NCI-H345 treated with DMSO at 0.1 percent for 48 hours (cell line): ENCODE results near the gene RIT2.

Source experiments
- DNase-seq: peaks from one replicate; lab custom pipeline; 2025; ENCODE audit not compliant: unreplicated experiment; lab: John Stamatoyannopoulos, UW

The RIT2 gene

GRCh38 chr18:43092539-43092938 is 22.9 kb downstream of the RIT2 start:
- DNase-seq = no peak

GRCh38 chr18:43081396-43081795 is 34.1 kb downstream of the RIT2 start:
- DNase-seq = no peak

DNA sequence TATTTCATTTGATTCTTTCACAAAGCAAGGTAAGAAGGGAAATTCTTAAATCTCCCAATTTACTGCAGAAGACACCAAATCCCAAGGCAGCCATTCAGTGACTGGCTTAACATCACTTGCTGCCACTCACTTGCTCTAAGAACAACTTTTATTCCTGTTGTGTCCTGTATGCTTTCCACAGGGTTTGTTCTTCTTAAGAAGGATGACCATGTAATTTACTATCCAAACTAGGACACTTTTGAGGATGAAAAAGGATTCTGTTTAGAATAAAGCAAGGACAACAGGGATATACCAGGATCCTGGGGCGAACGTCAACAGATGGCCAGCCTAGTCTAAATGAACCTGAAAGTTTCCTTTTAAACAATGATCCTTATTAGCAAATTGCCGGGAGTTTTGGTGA is 34.8 kb downstream of the RIT2 start:
- DNase-seq = no peak

- DNase-seq = no peak
Measured at GRCh38 chr18:43079422-43079821, 36.1 kb downstream of the RIT2 start.

DNA sequence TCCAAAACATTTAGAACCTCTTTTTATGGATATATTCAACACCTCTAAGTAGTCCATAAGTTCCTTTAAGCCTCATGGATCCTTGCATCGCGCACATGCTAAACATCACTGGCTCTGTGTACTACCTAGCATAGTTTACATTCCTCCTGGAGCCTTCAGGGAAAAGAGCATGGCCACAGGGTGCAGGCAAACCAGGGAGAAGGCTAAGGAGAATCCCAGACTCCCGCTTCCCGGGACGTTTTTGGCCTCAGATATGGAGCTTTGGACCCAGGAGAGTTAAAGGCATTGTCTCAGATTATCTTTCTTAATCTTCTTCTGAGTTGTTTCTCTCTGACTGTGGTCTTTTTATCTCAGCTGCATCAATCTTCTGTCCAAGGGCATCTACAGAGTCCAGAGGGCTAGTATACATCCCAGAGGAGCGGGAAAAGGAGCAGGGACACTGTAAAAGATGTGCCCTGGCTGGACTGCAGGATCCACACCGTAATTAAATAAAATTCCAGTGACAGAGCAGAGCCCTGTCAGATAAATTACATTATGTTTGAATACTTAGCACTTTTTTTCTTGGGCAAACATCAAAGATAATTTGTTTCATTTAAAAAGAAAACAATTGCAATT is 36.9 kb downstream of the RIT2 start:
- no peak for DNase-seq

DNA sequence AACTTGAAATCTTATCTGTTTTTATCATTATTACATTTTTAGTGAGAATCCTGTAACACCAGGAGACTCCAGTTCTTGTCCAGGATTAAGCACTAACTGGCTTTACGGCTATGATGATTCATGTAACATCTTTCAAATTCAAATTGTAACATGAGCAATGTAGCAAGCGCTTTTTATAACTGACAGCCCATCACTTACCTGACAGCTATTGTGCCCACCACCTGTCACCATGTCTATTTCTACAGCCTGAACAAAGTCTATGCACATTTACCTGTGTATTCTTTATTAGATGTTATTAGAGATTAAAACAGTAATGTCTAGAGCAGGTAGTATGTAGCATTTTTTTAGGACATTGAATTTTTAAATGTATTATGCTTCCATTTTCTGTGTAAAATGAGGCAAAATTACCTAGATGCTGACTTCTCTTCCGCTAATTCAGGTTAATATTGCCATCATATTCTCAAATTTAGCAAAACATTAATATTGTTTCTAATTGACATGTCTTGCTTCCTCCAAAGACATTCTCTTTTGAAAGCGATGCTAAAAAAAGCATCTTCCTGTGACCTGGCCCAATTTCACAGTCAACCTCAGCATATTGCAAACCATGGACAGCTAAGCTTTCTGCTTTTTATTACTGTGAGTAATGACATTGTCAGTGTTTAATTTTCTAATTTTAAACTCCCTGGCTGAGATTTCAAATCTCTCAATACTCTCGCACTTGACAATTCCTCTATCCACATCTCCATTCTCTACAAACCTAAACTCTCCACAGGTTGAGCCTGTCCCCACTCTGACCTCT is 37.8 kb downstream of the RIT2 start:
- no peak for DNase-seq

- no peak for DNase-seq
Measured at GRCh38 chr18:43073771-43074170, 41.7 kb downstream of the RIT2 start.

- no peak for DNase-seq
Measured at GRCh38 chr18:43068781-43069180, 46.7 kb downstream of the RIT2 start.

DNA sequence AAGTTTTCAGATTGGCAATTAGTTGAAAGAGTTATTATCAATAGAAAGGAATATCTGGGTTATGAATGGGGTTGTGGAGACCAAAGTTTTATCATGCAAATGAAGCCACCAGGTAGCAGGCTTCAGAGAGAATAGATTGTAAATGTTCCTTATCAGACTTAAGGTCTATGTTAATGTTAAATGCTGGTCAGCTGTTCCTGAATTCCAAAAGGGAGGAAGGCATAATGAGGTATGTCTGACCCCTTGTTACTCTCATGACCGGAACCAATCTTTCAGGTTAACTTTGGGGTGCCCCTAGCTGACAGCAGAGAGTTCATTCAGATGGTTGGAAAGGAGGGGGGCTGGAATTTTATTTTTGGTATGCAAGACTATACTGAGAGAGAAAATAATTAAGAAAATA is 47.9 kb downstream of the RIT2 start:
- no peak for DNase-seq

DNA sequence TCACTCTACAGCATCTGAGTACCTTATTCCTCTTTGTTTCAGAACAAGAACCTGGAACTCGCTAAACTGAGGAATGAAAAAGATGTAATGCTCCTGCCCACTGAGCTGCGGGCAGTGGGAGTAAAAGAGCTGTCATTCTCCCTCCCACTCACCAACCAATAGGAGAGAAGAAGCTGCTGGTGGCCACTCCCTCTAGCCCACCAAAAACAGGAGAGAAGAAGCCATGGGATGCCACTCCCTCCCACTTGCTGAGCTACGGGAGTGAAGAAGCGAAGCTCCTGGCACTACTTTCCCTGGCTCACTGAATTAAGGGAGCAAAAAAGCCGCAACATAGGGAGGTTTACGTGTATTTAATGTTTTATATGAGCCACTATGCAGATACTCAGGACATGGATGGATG is 53.7 kb downstream of the RIT2 start:
- no peak for DNase-seq

DNA sequence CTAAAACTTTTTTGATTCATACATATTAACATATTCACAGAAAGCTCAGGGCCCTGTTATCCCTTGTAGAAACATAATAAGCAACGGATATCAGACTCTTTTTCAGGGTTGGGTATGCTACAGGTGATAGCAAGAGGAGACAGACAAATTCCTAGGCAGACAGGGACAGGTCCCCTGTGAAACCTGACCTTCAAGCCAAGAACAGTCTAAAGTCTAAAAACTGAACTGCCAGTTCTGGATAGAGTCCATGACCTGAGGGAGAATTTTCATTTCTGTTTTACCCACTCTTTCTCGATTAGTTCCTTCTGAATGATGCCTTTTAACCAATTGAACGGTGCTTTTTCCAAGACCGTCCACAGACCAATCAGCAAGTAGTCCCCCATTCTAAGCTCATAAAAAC is 54.2 kb downstream of the RIT2 start:
- no peak for DNase-seq

- no peak for DNase-seq
Measured at GRCh38 chr18:43060020-43060419, 55.5 kb downstream of the RIT2 start.

DNA sequence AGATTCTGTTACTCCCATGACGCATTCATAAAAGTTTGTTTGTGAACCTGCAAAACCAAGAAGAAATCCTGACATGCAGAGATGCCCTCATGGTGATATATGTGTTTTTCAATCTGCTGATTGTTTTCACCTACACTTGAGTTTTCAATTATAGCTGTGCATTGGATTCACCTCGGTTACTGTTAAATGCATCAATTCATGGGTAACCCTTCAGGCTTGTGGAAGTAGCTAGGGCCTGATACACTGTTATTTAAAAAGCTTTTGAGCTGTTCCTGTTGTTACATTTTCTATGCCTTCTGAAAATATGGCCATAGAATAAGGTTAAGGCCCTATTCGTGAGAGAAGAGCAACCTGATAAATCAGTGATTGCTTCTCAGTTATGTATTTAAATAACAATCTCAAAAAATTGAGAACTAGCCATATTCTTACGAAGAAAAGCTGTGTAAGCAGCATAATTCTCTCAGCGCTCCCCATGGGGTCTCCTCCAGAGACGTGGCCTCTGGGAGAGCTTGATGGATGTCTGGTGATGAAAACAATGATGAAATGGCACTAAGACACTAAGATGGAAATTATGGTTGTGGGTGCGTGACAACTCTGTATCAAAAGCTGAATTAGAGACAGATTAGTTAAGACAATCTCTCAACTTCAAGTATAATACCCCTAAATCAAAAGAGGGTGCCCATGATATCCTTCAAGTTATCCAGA is 60.5 kb downstream of the RIT2 start:
- DNase-seq = no peak

DNA sequence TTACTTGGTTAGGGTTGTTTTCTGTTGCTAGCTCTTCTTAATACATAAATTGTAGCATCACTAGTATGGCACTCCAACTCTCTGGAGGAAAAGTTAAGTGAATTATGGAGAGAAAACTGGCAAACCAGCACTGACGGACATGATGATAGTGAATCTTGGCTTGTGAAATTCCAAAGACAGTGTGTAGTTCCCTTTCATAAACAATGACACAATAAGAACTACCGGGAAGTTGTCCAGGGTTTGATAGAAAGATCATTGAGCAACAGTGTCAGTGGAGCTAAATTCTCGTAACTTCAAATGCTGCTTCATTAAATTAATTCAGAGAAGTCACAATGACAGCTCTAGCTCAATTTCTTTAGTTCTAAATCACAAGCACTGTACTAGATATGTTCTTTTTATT is 66.5 kb downstream of the RIT2 start:
- DNase-seq = no peak

DNA sequence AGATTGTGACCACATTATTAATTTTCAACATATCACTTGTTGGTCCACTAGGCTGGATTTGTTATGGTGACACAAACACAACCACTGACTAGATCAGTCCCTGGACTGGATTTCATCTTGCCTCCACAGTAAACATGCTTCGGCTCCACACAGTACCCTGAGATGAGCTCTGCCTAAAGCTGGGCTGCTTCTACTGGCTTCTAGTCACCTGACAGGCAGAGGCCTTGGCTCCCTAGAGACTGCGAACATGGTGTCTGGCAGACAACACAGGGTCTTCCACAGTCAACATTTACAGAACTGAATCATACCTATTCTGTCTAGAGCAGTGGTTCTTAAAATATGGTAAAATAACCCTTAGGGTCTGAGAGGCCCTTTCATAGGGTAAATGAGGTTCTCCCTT is 69.2 kb downstream of the RIT2 start:
- no peak for DNase-seq

DNA sequence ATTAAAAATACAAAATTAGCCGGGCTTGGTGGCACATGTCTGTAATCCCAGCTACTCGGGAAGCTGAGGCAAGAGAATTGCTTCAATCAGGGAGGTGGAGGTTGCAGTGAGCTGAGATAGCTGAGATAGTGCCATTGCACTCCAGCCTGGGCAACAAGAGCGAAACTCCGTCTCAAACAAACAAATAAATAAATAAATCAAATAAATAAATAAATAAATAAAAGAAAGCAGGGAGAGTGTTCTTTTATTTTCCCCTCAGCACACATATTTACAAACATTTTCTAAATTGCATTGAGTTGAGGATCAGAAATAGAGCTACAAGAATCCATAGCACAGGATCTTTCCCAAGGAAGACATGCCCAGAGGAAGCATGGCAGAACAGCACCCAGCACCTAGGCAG is 71.9 kb downstream of the RIT2 start:
- no peak for DNase-seq

GRCh38 chr18:43040281-43040680 is 75.2 kb downstream of the RIT2 start:
- DNase-seq = no peak

GRCh38 chr18:43034683-43035500 is 80.6 kb downstream of the RIT2 start:
- DNase-seq = no peak

DNA sequence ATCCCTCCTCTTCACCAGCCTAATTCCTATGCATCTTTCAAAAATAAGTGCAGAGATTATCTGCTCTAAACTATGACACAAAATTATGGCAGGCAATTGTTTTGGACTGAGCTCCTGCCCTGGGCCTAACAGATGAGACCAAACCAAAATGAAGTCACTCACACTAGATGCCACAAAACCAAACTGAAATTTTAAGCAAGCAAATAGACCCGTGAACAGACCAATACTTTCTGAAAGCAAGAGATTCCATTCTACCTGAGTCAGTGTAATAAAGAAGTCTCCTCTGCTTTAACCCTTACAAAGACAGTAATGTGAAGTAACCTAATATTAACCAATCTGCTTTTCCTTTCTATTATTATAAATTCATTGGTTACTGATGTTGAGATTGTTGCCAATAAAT is 84.3 kb downstream of the RIT2 start:
- no peak for DNase-seq

GRCh38 chr18:43029414-43029813 is 86.1 kb downstream of the RIT2 start:
- DNase-seq = no peak

GRCh38 chr18:43022874-43023273 is 92.6 kb downstream of the RIT2 start:
- no peak for DNase-seq
